ENCODE results near the gene TRAIP. TPM values are rescaled to one million over a fixed set of nuclear protein-coding genes. Genes with fewer than 3 reads are reported as not detected.
A peak's percentile ranks its signal among the peaks of the same experiment; 100 is the strongest.
"Not testable (repeated sequence)": the region's sequence is repeated elsewhere in the genome, so short reads cannot be mapped to it uniquely, and the experiment has no call there.

TRAIP gene
- total and polyA plus RNA-seq, 2 experiments from 2014 or later, result 4.5 to 5.2 TPM

- no peak overlapping the region for H2AFZ ChIP-seq
- no peak overlapping the region for H3K27ac ChIP-seq
- H3K9me3 ChIP-seq (ENCODE audit: low read depth), result no peaks in the 10 kb centered on the region
- no peak overlapping the region for H3K4me3 ChIP-seq
- H3K4me2 ChIP-seq (ENCODE audit: unreplicated experiment), result no peak overlapping the region
- no peaks in the 10 kb centered on the region for H3K4me1 ChIP-seq (ENCODE audit: insufficient read depth)
- no peaks in the 10 kb centered on the region for H3K36me3 ChIP-seq (ENCODE audit: low read depth)
- in situ Hi-C loops (cut with MboI), result no loop called here
- no peaks in the 10 kb centered on the region for H3F3A ChIP-seq (ENCODE audit: insufficient read depth)
- H4K20me1 ChIP-seq (ENCODE audit: insufficient read depth), result no peaks in the 10 kb centered on the region
- no peak for DNase-seq
- H3K27me3 ChIP-seq (replicated peaks; ENCODE audit: insufficient read depth), result no peaks in the 10 kb centered on the region
- H3K9ac ChIP-seq, result no peak overlapping the region
- TF ChIP-seq EZH2phosphoT487 (IDR thresholded peaks at IDR 0.05; ENCODE audit: insufficient read depth, low read depth), result no peak
- TF ChIP-seq EZH2 (IDR thresholded peaks at IDR 0.05; ENCODE audit: insufficient read depth, poor library complexity, severe bottlenecking), result no peak
- WGBS, 2 experiments (ENCODE audit: low coverage in 1 of 2, low lambda C conversion rate in 2 of 2, missing lambda C conversion rate in 2 of 2), result 91 to 100% methylated on average over 3 of the region's 3 CpGs
- no peaks in the 10 kb centered on the region for H3K79me2 ChIP-seq (ENCODE audit: insufficient read depth)
- no peaks in the 10 kb centered on the region for H3K9me2 ChIP-seq (ENCODE audit: insufficient read depth)
Observed at GRCh38 chr3:49831341-49831740, 25.0 kb downstream of the TRAIP start.

DNA sequence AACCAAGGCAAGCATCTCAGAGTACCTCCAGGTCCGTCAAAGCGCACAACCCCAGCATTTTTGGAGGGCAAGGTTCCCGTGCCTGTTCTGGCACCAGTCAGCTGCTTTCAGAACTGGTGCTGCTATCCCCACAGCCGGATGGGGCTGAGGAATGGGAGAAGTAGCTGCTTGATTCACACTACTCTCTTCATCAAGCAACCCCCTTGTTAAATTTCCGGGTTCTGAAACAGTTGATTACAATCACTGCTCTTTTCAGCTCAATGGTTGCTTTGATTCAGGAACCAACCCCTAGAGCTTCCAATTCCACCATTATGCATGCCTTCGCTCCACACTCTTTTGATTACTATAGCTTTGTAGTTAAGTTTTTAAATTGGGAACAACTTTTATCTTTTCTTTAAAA is 30.3 kb downstream of the TRAIP start:
- Histone ChIP-seq H3K4me1 (ENCODE audit: insufficient read depth) (no peaks in the 10 kb centered on the region), H3K4me3 (no peak overlapping the region), H2AFZ (no peak overlapping the region), H3K9me2 (ENCODE audit: insufficient read depth) (no peaks in the 10 kb centered on the region), H3F3A (ENCODE audit: insufficient read depth) (no peaks in the 10 kb centered on the region), H3K9ac (no peak overlapping the region), H3K27ac (no peak overlapping the region), H3K36me3 (ENCODE audit: low read depth) (no peaks in the 10 kb centered on the region), H4K20me1 (ENCODE audit: insufficient read depth) (no peaks in the 10 kb centered on the region), H3K9me3 (ENCODE audit: low read depth) (no peaks in the 10 kb centered on the region), H3K4me2 (ENCODE audit: unreplicated experiment) (no peak overlapping the region), H3K79me2 (ENCODE audit: insufficient read depth) (no peaks in the 10 kb centered on the region), H3K27me3 (replicated peaks; ENCODE audit: insufficient read depth) (no peaks in the 10 kb centered on the region)
- DNase-seq, result no peak
- WGBS, 2 experiments (ENCODE audit: low coverage in 1 of 2, low lambda C conversion rate in 2 of 2, missing lambda C conversion rate in 2 of 2), result 86 to 88% methylated on average over 6 of the region's 6 CpGs
- no peak for TF ChIP-seq EZH2 (IDR thresholded peaks at IDR 0.05; ENCODE audit: insufficient read depth, poor library complexity, severe bottlenecking)
- TF ChIP-seq EZH2phosphoT487 (IDR thresholded peaks at IDR 0.05; ENCODE audit: insufficient read depth, low read depth), result no peak
- in situ Hi-C loops (cut with MboI), result no loop called here

- 95 to 97% methylated on average over 3 of the region's 3 CpGs for WGBS, 2 experiments (ENCODE audit: low coverage in 1 of 2, low lambda C conversion rate in 2 of 2, missing lambda C conversion rate in 2 of 2)
- in situ Hi-C loops (cut with MboI); H3K9me2 ChIP-seq (ENCODE audit: insufficient read depth); H2AFZ ChIP-seq; H3K4me3 ChIP-seq; H3K9ac ChIP-seq; H4K20me1 ChIP-seq (ENCODE audit: insufficient read depth); H3F3A ChIP-seq (ENCODE audit: insufficient read depth); H3K4me1 ChIP-seq (ENCODE audit: insufficient read depth); H3K36me3 ChIP-seq (ENCODE audit: low read depth); H3K9me3 ChIP-seq (ENCODE audit: low read depth); H3K79me2 ChIP-seq (ENCODE audit: insufficient read depth); H3K4me2 ChIP-seq (ENCODE audit: unreplicated experiment); H3K27me3 ChIP-seq (replicated peaks; ENCODE audit: insufficient read depth); H3K27ac ChIP-seq; DNase-seq: not testable (repeated sequence)
Observed at GRCh38 chr3:49823131-49823530, 33.2 kb downstream of the TRAIP start.

DNA sequence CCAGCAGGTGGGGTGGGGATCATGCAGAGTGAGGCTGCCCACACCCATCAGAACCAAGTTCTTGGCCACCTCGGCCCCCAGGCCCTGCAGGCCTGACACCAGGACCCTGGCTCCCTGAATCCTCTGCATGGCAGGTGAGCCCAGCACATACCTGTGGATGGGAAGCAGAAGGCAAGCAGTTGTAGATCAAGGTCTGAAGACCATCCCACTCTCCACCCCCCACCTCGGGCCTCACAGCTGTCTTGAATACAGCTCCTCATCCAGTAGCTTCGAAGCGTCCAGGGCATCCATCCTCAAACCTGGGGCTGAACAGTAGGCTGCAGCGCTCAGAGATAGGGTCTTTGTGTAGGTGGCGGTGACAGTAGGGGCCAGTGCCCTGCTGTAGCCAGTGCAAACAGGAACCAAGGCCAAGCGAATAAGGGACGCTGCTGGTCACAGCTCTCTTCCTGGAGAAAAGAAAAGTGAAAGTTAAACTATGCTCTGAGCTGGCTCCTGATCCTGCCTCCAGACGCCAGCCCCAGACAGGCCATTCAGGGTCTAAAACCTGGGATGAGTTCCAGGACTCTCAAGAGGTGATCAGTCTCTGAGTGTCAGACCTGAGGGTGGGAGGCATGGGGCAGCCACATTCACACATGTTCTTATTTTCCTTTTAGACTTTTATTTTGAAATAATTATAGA is 42.7 kb downstream of the TRAIP start, which contains the start of gene UBA7:
TSS of gene UBA7 (minus strand) at position 457 of the 678 bp plus-strand sequence. CDS start at position 291, 166 bp downstream.
- in situ Hi-C loops (cut with MboI), result no loop called here
- Histone ChIP-seq H3K79me2 (ENCODE audit: insufficient read depth) (no peaks in the 10 kb centered on the region), H3K4me3 (peak within 1 kb of the TSS; percentile 75), H3K27ac (peak within 1 kb of the TSS; percentile 59), H3K9me2 (ENCODE audit: insufficient read depth) (no peaks in the 10 kb centered on the region), H3F3A (ENCODE audit: insufficient read depth) (no peaks in the 10 kb centered on the region), H3K4me1 (ENCODE audit: insufficient read depth) (peaks cover 13% of the 10 kb centered on the region), H2AFZ (peak within 1 kb of the TSS; percentile 93), H3K9me3 (ENCODE audit: low read depth) (no peaks in the 10 kb centered on the region), H3K27me3 (replicated peaks; ENCODE audit: insufficient read depth) (no peaks in the 10 kb centered on the region), H3K36me3 (ENCODE audit: low read depth) (no peaks in the 10 kb centered on the region), H3K9ac (peak within 1 kb of the TSS; percentile 84), H4K20me1 (ENCODE audit: insufficient read depth) (no peaks in the 10 kb centered on the region), H3K4me2 (ENCODE audit: unreplicated experiment) (peak within 1 kb of the TSS; percentile 91)
- no peak for TF ChIP-seq EZH2 (IDR thresholded peaks at IDR 0.05; ENCODE audit: insufficient read depth, poor library complexity, severe bottlenecking)
- TF ChIP-seq EZH2phosphoT487 (IDR thresholded peaks at IDR 0.05; ENCODE audit: insufficient read depth, low read depth), result no peak
- DNase-seq, result peak; percentile 90
- 8 to 9% methylated on average over 9 of the region's 9 CpGs for WGBS, 2 experiments (ENCODE audit: low coverage in 1 of 2, low lambda C conversion rate in 2 of 2, missing lambda C conversion rate in 2 of 2)
